DOHH2 (cell line): Measurements from ENCODE around the gene MRTFB.

Source experiments
- H3F3A ChIP-seq: fragments of 200-600 bp; sonication (generic), shearing (Covaris generic); 2 replicates; pipeline ENCODE4 v1.6.0; 2016; ENCODE audit warnings: antibody characterized with exemption, mild to moderate bottlenecking; ENCODE audit not compliant: control insufficient read depth, insufficient read depth
- H3K27ac ChIP-seq: fragments of 200-600 bp; sonication (generic); 2 replicates; pipeline ENCODE4 v1.5.1; 2014; ENCODE audit warnings: low read depth, mild to moderate bottlenecking, low read length, moderate library complexity
- H3K27me3 ChIP-seq: fragments of 200-600 bp; sonication (generic); 2 replicates; pipeline ENCODE4 v1.6.1; 2014; ENCODE audit warnings: mild to moderate bottlenecking, low read length, mixed read lengths; ENCODE audit not compliant: control insufficient read depth
- H3K36me3 ChIP-seq: fragments of 200-600 bp; sonication (generic); 2 replicates; pipeline ENCODE4 v1.6.1; 2014; ENCODE audit warnings: mild to moderate bottlenecking, low read length, moderate library complexity, mixed read lengths; ENCODE audit not compliant: control insufficient read depth
- H3K4me1 ChIP-seq: fragments of 200-600 bp; sonication (generic); 2 replicates; pipeline ENCODE4 v1.6.1; 2014; ENCODE audit warnings: mild to moderate bottlenecking, low read length, mixed read lengths; ENCODE audit not compliant: control insufficient read depth
- H3K4me2 ChIP-seq: fragments of 200-600 bp; sonication (generic); 2 replicates; pipeline ENCODE4 v1.6.0; 2014; ENCODE audit warnings: mild to moderate bottlenecking, low read length, moderate library complexity
- H3K4me3 ChIP-seq: fragments of 200-600 bp; sonication (generic); 2 replicates; pipeline ENCODE4 v1.5.1; 2014; ENCODE audit warnings: mild to moderate bottlenecking, low read length, mixed read lengths
- H3K79me2 ChIP-seq: fragments of 200-600 bp; sonication (generic); 2 replicates; pipeline ENCODE4 v1.6.1; 2014; ENCODE audit warnings: mild to moderate bottlenecking, low read length, mixed read lengths; ENCODE audit not compliant: control insufficient read depth
- H3K9me2 ChIP-seq: fragments of 200-600 bp; sonication (generic); replicated peaks from 2 replicates; pipeline ENCODE4 v1.6.1; 2014; ENCODE audit warnings: mild to moderate bottlenecking, low read length, mixed read lengths; ENCODE audit not compliant: control insufficient read depth
- H3K9me3 ChIP-seq: fragments of 200-600 bp; sonication (generic); 2 replicates; pipeline ENCODE4 v1.6.1; 2014; ENCODE audit warnings: antibody characterized with exemption, low read length, mixed read lengths; ENCODE audit not compliant: control insufficient read depth, insufficient read depth
- H4K20me1 ChIP-seq: fragments of 200-600 bp; sonication (generic); 2 replicates; pipeline ENCODE4 v1.6.0; 2014; ENCODE audit warnings: low read depth, mild to moderate bottlenecking, antibody characterized with exemption, low read length, moderate library complexity; ENCODE audit not compliant: control insufficient read depth, insufficient read depth
- CTCF ChIP-seq: fragments of 200-600 bp; sonication (generic); IDR thresholded peaks from one replicate; pipeline ENCODE4 v1.5.1; 2014; ENCODE audit warnings: antibody characterized with exemption, mild to moderate bottlenecking, low read depth, low read length; ENCODE audit not compliant: poor library complexity, severe bottlenecking
- EZH2phosphoT487 ChIP-seq: fragments of 200-600 bp; sonication (generic); IDR thresholded peaks from 2 replicates; pipeline ENCODE4 v1.6.1; 2017; ENCODE audit warnings: borderline replicate concordance, mild to moderate bottlenecking, antibody characterized with exemption, low read length, moderate library complexity, mixed read lengths

MRTFB gene

GRCh38 chr16:14102925-14103720 lies 32.0 kb downstream of the MRTFB start:
- Histone ChIP-seq H3K79me2 (peaks cover 36% of the 10 kb centered on the region), H3K9me2 (no peaks in the 10 kb centered on the region), H4K20me1 (no peaks in the 10 kb centered on the region; the same call in 1 of the 2 replicates), H3K27me3 (no peaks in the 10 kb centered on the region), H3K27ac (no peak overlapping the region), H3F3A (no peaks in the 10 kb centered on the region), H3K4me1 (peaks cover 19% of the 10 kb centered on the region), H3K9me3 (no peaks in the 10 kb centered on the region), H3K4me2 (no peak overlapping the region), H3K36me3 (no peaks in the 10 kb centered on the region), H3K4me3 (no peak overlapping the region)
- no peak for TF ChIP-seq EZH2phosphoT487
- TF ChIP-seq CTCF: no peak

GRCh38 chr16:14104066-14104465 lies 32.9 kb downstream of the MRTFB start:
- TF ChIP-seq EZH2phosphoT487 (no peak), CTCF (no peak)
- peaks cover 30% of the 10 kb centered on the region for H3K79me2 ChIP-seq

GRCh38 chr16:14105760-14106375 lies 34.7 kb downstream of the MRTFB start:
- TF ChIP-seq CTCF (no peak), EZH2phosphoT487 (no peak)
- no peaks in the 10 kb centered on the region for H3F3A ChIP-seq
- H3K9me3 ChIP-seq: no peaks in the 10 kb centered on the region
- H3K9me2 ChIP-seq: no peaks in the 10 kb centered on the region
- H3K79me2 ChIP-seq: peaks cover 23% of the 10 kb centered on the region
- no peak overlapping the region for H3K27ac ChIP-seq
- H3K36me3 ChIP-seq: no peaks in the 10 kb centered on the region
- no peaks in the 10 kb centered on the region for H3K27me3 ChIP-seq
- H3K4me2 ChIP-seq: no peak overlapping the region
- peaks cover 11% of the 10 kb centered on the region for H3K4me1 ChIP-seq
- peaks cover 4% of the 10 kb centered on the region for H4K20me1 ChIP-seq
- H3K4me3 ChIP-seq: no peak overlapping the region

More at GRCh38 chr16:14104066-14104465, 32.9 kb downstream of the MRTFB start:
- Histone ChIP-seq H3K36me3 (no peaks in the 10 kb centered on the region), H3K4me1 (peaks cover 19% of the 10 kb centered on the region), H3K9me3 (no peaks in the 10 kb centered on the region), H3K9me2 (no peaks in the 10 kb centered on the region), H3K4me3 (no peak overlapping the region), H3F3A (no peaks in the 10 kb centered on the region), H3K27me3 (no peaks in the 10 kb centered on the region), H4K20me1 (no peaks in the 10 kb centered on the region; the same call in 1 of the 2 replicates), H3K27ac (no peak overlapping the region), H3K4me2 (no peak overlapping the region)
